HTR-8/SVneo (cell line): ENCODE measurements around the gene RIPOR1.

Source experiments
- DNase-seq: peaks from one replicate; pipeline ENCODE4 v3.0.0; 2011; ENCODE audit warnings: low spot score, mixed read lengths; ENCODE audit not compliant: insufficient read length
- FAIRE-seq: peaks from 2 replicates; lab custom pipeline; 2011; peaks lifted over from hg19 to GRCh38; lab: Jason Lieb, UNC

Gene RIPOR1

DNA sequence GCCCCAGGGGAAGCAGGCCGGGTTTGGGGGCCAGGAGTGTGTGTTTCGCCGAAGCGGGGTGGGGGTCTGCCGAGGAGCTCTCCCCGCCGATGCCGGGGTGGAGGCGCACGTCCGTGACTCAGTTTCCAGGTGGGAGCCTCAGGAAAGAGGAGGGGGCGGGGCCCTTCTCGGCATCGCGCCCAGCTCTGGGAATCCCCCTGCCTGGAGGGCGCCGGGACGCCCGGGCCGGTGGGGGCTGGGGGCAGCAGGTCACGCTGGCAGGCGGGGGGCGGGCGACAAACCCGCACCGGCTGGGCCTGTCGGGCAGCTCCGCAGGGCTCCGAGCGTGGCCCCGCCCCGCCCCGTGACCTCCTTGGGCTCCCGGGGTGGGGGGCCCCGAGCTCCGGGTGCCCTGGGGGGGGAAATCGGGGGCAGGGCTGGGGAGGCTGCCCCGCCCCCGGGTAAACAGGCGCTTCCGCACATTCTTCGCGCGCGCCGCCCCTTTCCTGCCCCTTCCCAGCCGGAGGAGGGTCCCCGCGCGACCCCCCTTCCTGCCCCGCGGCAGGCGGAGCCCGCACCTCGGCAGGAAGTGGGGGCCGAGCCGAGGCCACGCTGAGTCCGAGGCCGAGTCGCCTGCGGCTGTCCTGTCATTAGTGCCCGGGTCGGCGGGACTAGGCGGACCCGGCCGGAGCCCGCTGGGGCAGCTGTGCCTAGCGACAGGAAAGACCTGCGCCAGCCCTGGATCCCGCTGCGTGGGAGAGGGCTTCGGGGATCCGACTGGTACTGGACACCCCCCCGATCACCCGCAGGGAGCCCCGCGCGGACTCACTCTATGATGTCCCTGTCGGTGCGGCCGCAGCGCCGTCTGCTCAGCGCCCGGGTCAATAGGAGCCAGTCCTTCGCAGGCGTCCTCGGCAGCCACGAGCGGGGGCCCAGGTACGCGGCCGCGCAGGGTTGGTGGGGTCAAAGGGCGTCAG lies 9.3 kb downstream of the RIPOR1 start:
- peak; percentile 60 for DNase-seq
- peak; percentile 77 for FAIRE-seq

DNA sequence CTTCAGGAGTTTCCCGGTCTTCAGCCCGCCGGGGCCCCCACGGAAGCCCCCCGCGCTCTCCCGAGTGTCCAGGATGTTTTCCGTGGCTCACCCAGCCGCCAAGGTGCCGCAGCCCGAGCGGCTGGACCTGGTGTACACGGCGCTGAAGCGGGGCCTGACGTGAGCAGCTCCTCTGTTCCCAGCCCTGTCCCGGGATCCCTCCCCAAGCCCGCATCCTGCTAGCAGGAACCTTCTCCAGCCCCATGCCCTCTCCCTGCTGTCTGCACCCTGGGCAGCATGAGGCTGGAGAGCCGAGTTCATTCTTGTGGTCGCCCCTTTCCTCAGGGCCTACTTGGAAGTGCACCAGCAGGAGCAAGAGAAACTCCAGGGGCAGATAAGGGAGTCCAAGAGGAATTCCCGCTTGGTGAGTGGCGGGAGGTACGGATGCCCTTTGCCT lies 10.1 kb downstream of the RIPOR1 start:
- DNase-seq: no peak

DNA sequence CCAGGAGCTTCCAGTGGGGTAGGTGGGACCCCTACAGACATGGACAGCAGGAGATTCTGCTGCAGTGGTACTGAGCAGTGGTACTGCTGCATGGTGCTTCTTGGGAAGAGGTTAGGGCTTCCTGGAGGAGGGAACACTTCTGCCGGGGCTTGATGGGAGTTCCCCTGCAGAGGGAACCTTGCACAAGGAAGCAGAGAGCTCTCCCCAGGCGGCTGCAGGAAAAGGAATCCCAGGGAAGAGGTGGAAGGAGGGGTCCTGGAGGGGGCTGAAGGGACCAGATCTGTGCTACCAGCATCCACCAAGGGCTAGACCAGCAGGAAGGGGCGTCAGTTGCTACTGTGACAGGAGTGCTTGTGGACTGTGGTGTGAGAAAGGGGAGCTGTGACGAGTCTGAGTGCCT lies 10.6 kb downstream of the RIPOR1 start:
- no peak for FAIRE-seq
- DNase-seq: no peak

More for the DNA sequence above, 10.1 kb downstream of the RIPOR1 start:
- no peak for FAIRE-seq

DNA sequence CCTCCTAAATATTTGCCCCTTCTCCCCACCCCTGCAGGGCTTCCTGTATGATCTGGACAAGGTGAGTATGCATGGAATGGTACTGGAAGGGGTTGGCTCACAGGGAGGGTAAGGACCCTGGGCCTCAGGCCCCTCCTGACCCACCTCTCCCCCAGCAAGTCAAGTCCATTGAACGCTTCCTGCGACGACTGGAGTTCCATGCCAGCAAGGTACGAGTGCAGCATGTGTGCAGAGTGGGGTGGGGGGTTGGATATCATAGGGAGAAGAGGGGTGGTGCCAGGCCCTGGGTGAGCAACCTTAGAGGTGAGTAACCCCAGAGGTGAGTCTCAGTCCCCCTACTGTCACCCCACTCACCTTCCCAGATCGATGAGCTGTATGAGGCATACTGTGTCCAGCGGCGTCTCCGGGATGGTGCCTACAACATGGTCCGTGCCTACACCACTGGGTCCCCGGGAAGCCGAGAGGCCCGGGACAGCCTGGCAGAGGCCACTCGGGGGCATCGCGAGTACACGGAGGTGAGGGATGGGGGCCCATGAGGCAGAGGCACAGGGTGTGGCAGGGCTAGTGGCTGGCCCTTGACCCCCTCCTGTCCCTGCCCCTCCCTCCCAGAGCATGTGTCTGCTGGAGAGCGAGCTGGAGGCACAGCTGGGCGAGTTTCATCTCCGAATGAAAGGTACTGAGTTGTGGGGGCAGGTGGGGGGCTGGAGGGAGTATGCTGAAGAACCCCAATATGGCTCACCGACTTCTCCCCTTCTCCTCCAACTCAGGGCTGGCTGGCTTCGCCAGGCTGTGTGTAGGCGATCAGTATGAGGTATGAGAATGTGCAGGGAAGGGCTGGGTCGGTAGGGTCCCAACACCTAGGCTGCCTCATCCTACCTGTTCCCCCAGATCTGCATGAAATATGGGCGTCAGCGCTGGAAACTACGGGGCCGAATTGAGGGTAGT lies 11.3 kb downstream of the RIPOR1 start:
- no peak for DNase-seq

DNA sequence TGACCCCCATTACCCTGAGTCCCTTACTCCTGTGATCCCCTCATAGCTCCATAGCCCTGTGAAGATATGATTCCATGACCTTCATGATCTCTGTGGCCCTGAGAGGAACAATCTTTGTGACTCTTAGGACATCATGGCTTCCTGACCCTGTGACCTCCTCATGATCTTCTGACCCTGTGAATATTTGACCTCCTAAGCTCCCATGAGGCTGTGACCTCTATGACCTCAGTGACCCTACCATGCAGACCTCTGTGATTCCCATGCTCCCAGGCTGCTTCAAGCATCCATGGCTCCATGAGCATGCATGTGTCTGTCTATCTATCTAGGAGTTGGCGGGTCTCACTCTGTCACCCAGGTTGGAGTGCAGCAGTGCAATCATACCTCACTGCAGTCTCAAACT lies 12.1 kb downstream of the RIPOR1 start:
- DNase-seq (no peak), FAIRE-seq (peak; percentile 49)

More for the DNA sequence above, 11.3 kb downstream of the RIPOR1 start:
- FAIRE-seq: no peak

DNA sequence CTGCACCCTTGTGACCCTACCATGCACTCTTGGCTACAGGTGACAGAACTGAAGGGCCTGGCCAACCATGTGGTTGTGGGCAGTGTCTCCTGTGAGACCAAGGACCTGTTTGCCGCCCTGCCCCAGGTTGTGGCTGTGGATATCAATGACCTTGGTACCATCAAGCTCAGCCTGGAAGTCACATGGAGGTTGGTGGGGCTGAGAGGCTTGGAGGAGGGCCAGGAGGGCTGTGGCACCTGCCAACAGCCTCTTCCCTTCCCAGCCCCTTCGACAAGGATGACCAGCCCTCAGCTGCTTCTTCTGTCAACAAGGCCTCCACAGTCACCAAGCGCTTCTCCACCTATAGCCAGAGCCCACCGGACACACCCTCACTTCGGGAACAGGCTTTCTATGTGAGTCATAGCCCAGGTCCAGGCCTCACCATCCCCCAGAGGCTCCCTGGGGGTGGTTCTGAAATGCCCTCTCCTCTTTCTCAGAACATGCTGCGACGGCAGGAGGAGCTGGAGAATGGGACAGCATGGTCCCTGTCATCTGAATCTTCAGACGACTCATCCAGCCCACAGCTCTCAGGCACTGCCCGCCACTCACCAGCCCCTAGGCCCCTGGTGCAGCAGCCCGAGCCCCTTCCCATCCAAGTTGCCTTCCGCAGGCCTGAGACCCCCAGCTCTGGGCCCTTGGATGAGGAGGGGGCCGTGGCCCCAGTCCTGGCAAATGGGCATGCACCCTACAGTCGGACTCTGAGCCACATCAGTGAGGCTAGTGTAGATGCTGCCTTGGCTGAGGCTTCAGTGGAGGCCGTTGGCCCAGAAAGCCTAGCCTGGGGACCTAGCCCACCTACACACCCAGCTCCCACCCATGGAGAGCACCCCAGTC lies 13.0 kb downstream of the RIPOR1 start:
- FAIRE-seq (peak; percentile 28), DNase-seq (no peak)

DNA sequence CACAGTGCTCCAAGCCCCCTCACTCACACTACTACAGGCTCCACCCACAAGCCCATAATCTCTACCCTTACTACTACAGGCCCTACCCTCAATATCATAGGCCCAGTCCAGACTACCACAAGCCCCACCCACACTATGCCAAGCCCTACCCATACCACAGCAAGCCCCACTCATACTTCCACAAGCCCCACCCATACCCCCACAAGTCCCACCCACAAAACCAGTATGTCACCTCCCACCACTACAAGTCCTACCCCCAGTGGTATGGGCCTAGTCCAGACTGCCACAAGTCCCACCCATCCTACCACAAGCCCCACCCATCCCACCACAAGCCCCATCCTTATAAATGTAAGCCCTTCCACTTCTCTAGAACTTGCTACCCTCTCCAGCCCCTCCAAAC lies 13.8 kb downstream of the RIPOR1 start:
- DNase-seq: peak; percentile 55

DNA sequence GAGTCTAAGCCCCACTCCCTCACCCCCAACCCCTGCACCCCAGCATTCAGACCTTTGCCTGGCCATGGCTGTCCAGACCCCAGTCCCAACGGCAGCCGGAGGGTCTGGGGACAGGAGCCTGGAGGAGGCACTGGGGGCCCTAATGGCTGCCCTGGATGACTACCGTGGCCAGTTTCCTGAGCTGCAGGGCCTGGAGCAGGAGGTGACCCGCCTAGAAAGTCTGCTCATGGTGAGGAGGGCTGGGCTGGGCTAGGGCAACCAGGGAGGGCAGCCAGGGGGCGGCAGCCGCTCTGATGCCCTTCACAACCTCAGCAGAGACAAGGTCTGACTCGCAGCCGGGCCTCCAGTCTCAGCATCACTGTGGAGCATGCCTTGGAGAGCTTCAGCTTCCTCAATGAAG lies 14.4 kb downstream of the RIPOR1 start:
- DNase-seq (no peak), FAIRE-seq (no peak)

More for the DNA sequence above, 13.8 kb downstream of the RIPOR1 start:
- peak; percentile 31 for FAIRE-seq

DNA sequence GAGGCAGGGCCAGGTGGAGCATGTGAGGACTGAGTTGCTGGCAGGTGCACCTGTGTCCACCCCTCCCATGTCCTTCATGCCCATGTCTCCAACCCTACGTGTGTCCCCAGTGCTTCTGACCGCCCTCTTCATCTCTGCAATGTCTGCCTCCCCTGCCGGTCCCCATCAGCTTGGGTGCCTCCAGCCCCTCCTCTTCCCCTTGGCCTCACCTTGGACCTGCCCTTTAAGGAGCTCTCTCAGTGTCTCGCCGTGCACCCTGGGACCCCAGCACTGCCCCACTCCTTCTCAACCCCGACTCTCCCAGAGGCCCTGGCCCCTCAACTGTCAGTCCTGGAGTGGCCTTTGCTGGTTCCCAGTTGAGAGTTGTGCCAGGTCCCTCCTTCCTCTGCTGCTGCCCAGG lies 15.0 kb downstream of the RIPOR1 start:
- DNase-seq: no peak

DNA sequence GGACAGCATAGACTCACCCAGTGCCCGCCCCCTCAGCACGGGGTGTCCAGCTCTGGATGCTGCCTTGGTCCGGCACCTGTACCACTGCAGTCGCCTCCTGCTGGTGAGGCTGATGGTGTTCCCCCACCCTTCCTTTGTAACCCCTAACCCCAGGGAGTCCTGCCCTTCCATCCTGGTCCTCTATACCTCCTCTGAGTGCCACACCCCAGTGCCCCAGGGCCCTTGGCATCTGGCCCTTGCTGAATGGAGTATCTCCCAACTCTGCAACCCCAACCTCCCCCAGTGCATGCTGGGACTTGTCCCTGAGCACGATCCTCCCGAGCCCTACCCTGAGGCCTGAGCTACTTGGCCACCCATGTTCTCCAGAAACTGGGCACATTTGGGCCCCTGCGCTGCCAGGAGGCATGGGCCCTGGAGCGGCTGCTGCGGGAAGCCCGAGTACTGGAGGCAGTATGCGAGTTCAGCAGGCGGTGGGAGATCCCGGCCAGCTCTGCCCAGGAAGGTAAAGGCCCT lies 15.8 kb downstream of the RIPOR1 start:
- DNase-seq: no peak
- FAIRE-seq: no peak

More for the DNA sequence above, 15.0 kb downstream of the RIPOR1 start:
- no peak for FAIRE-seq

DNA sequence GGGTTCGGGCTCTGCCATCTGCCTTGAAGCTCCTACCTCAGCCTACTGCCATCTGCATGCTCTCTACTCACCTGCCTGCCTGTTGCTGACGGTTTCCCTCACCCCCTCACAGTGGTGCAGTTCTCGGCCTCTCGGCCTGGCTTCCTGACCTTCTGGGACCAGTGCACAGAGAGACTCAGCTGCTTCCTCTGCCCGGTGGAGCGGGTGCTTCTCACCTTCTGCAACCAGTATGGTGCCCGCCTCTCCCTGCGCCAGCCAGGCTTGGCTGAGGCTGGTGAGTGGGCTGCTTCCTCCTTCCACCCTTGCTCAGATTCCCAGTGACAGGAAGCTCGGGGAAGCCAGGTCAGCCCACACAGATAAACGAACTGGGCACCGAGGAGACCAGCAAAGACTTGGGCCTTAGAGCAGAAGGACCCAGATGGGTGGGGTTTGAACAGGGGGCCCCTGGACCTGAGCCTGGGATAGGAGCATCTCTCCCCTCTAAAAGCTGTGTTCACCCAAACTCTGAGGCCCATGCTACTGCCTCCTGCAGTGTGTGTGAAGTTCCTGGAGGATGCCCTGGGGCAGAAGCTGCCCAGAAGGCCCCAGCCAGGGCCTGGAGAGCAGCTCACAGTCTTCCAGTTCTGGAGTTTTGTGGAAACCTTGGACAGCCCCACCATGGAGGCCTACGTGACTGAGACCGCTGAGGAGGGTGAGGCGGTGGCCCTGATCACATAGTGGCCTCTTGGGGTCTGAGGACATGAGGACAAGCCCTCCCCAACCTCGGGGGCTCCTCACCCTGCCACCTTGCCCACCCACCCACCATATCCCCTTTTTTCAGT lies 16.4 kb downstream of the RIPOR1 start:
- FAIRE-seq (no peak), DNase-seq (no peak)

DNA sequence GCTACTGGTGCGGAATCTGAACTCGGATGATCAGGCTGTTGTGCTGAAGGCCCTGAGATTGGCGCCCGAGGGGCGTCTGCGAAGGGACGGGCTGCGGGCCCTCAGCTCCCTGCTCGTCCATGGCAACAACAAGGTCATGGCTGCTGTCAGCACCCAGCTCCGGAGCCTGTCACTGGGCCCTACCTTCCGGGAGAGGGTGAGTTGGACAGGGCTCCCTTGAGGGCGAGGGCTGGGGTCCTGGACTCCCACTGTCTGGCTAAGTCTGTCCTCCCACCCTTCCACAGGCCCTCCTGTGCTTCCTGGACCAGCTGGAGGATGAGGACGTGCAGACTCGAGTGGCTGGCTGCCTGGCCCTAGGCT lies 17.0 kb downstream of the RIPOR1 start:
- no peak for FAIRE-seq

DNA sequence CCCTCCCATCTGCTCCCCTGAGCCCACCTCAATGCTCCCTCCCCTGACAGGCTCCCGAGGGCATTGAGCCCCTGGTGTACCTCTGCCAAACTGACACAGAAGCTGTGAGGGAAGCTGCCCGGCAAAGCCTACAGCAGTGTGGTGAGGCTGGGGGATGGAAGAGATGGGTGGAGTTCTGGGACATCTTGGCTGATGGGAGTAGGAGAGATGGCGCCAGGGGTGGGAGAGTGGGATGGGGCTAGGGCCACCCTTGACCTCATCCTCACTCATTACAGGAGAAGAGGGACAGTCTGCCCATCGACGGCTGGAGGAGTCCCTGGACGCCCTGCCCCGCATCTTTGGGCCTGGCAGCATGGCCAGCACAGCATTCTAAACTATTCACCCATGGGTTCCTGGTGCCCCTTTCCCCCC lies 17.5 kb downstream of the RIPOR1 start:
- FAIRE-seq: no peak
- no peak for DNase-seq

More for the DNA sequence above, 17.0 kb downstream of the RIPOR1 start:
- DNase-seq: no peak

DNA sequence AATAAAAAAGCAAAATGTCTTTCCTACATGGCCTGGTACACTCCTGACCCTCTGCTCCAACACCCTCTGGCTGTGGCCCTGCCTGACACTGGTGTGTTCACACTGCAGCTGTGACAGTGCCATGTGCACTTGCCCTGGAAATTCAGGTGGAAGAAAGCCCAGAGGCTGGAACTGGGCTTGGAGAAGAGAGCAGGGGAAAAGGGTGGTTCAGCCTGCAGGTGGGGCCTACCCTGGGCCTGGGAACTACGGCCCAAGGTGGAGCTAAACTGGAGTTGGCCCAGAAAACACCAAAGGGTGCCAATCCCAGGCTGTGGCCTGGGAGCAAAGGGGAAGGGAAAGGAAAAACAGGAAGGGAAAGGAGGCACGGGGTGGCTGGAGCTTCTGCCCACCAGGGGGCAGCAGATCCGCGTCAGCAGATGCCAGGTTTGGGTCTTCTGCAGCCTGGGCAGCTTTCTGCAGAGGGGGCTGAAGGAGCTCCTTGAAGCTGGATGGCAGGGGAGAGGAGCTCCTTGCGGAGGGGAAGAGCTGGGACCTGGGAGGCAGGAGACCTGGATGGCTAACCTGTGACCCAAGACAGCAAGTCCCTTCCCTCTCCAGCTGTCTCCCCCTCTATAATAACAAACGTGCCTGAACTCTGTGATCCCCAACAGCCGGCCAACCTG lies 18.3 kb downstream of the RIPOR1 start:
- FAIRE-seq (peak; percentile 40), DNase-seq (peak; percentile 81)

DNA sequence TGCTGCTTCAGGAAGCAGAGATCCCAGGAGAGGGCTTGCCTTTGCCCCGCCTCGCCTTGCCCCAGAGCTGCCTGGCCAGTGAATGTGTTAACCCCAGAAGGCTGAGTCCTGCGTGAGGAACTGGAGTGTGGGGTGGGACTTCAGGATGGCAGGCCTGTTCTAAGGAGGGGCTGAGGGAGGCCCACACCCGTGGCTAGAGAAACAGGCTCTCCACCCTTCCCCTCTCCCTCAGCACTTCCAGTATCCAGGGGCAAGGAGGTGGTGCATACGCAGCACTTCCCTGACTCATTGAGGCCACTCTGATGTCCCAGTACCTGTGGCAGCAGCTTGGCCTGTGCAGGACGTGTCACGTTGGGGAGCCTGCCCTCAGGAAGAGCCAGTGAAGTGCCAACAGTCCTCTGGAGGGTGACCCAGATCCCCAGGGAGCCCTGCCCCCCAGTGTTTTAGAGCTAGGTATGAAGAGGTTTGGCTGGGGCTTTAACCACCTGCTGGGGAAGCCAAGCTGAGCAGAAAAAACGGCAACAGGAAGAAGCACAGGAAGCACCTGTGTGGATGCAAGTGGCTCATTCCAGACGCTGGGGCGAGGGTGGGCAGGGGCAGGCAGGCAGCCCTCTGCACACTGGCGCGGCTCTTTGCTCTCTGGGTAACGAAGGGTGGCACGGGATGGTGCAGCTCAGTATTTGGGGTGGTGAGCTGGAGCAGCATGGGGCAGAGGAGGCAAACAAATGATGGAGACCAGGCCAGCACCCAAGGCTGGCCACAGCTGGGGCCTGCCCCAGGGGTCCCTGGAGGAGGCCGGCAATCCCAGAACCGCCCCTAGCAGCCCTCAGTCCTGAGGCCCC lies 19.0 kb downstream of the RIPOR1 start:
- FAIRE-seq (no peak), DNase-seq (no peak)

DNA sequence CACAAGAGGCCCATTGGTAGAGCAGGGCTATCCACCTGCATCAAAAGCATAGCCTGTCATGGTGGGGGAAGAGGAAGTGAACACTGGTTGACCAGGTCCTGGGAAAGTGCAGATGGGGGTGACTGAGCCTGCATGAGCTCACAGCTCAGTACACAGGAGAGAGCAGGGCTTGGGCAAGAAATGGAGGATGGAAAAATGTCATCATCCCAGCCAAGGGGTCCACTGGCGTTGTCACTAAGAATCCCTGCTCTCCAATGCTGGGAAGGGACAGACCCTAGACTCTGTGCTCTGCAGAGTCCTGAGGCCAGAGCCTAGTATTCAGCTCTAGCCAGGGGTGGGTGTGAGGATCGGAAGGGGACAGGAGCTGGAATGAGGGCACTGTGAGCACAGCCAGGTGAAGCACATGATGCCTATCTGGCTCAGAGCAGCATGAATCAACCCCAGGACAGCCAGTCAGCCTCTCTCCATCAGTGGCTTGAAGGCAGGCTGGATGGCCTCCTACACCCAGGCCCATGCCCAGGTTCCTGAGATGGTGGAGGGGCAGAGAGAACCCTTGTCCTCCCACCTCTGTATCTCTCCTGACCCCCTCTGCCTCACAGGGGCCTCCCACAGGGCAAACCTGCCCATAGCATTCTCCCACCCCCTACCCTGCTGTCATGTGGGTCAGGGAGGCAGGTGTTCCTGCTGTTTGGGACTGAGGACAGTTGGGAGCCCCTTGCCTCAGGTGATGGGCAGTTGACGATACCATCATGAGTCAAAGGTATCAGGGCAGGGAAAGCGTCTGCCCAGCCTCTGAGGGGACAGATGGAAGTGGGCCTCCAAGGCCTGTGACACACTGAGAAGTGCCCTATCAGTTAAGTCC lies 19.9 kb downstream of the RIPOR1 start:
- DNase-seq (no peak), FAIRE-seq (peak; percentile 26)
